Panc1 (cell line): ENCODE data around the gene TACO1. TPM values are rescaled to one million over a fixed set of nuclear protein-coding genes. Genes with fewer than 3 reads are reported as not detected.

Experiments
- ATAC-seq: fragments of 200-7000 bp; cut with Tn5 transposase; 2 replicates; pipeline ENCODE4 v1.9.1; 2020; ENCODE audit warnings: mild to moderate bottlenecking, moderate library complexity
- BruUV-seq: library from RNA; stranded (reverse); fragments of 400-500 nt; replicated peaks from 2 replicates; lab custom pipeline; 2021; lab: Mats Ljungman, UMichigan
- CTCF ChIA-PET: fragments of 300-600 bp; sonication (Branson Sonifier 250); formaldehyde crosslinking; loops from one replicate; lab custom pipeline; 2022; ENCODE audit warnings: antibody characterized with exemption; lab: Charles Lee
- POLR2A ChIA-PET: fragments of 300-600 bp; sonication (Branson Sonifier 250); formaldehyde crosslinking; loops from one replicate; lab custom pipeline; 2022; ENCODE audit warnings: antibody characterized with exemption; lab: Charles Lee
- DNase-seq: peaks from one replicate; pipeline ENCODE4 v3.0.0-alpha.2; 2010; ENCODE audit warnings: low read depth, low spot score
- H3K27ac ChIP-seq: 2 replicates; pipeline ENCODE4 v1.5.1; 2011; ENCODE audit warnings: mild to moderate bottlenecking, low read length, inconsistent platforms
- H3K27me3 ChIP-seq: fragments of 200-500 bp; sonication (Bioruptor generic); 2 replicates; pipeline ENCODE4 v1.6.0; 2014; ENCODE audit warnings: low read length, inconsistent platforms; ENCODE audit not compliant: control insufficient read depth, insufficient read depth
- H3K36me3 ChIP-seq: fragments of 200-500 bp; sonication (Bioruptor generic); 2 replicates; pipeline ENCODE4 v1.5.1; 2014; ENCODE audit warnings: inconsistent platforms, mild to moderate bottlenecking, low read length, moderate library complexity; ENCODE audit not compliant: control insufficient read depth, insufficient read depth
- H3K4me1 ChIP-seq: 2 replicates; pipeline ENCODE4 v1.5.1; 2011; ENCODE audit warnings: inconsistent platforms, mild to moderate bottlenecking, low read length, moderate library complexity; ENCODE audit not compliant: control insufficient read depth, insufficient read depth
- H3K4me3 ChIP-seq, 2 experiments: 2 replicates each; pipeline ENCODE4 v1.5.1; 2011 to 2012; ENCODE audit warnings: low read depth in 2 of 2, low read length in 2 of 2, mild to moderate bottlenecking in 2 of 2, inconsistent platforms in 1 of 2, moderate library complexity in 1 of 2
- H3K9me3 ChIP-seq: fragments of 200-500 bp; sonication (Bioruptor generic); 2 replicates; pipeline ENCODE4 v1.5.1; 2014; ENCODE audit warnings: low read depth, mild to moderate bottlenecking, inconsistent platforms, low read length, moderate library complexity; ENCODE audit not compliant: control insufficient read depth, insufficient read depth
- POLR2AphosphoS5 ChIP-seq: IDR thresholded peaks from 2 replicates; pipeline ENCODE4 v1.6.1; 2012; ENCODE audit warnings: mild to moderate bottlenecking, low read depth, low read length, moderate library complexity
- SIN3A ChIP-seq: IDR thresholded peaks from 2 replicates; pipeline ENCODE4 v1.6.1; 2012; ENCODE audit warnings: low read depth, mild to moderate bottlenecking, low read length, moderate library complexity, borderline replicate concordance; ENCODE audit not compliant: insufficient read depth
- TCF7L2 ChIP-seq: IDR thresholded peaks from 2 replicates; pipeline ENCODE4 v1.6.1; 2011; ENCODE audit warnings: mild to moderate bottlenecking, low read depth, low read length, inconsistent platforms
- in situ Hi-C: cut with HindIII; loops from 2 replicates; pipeline ENCODE4 v1.10.0; 2016; ENCODE audit warnings: low sequenced_read_pairs, low pct_unique_long_range_greater_than_20kb
- intact Hi-C: fragments of 100-400 bp; cut with micrococcal nuclease; formaldehyde crosslinking; loops from one replicate; pipeline ENCODE4 v1.10.0; 2022; ENCODE audit not compliant: unreplicated experiment
- total RNA-seq: library from RNA; stranded (reverse); gene quantifications from one replicate; pipeline ENCODE4 v1.2.1, GENCODE V29; 2021; ENCODE audit not compliant: unreplicated experiment
- TF ChIP-seq, protein P1 (sequence below): fragments of 450-650 bp; IDR thresholded peaks from 2 replicates; pipeline ENCODE4 v1.5.1; 2017; ENCODE audit warnings: mild to moderate bottlenecking
- TF ChIP-seq, protein P2 (sequence below), 2 experiments: IDR thresholded peaks; 2 replicates each; pipeline ENCODE4 v1.6.1; 2011 to 2012; ENCODE audit warnings: low read depth in 2 of 2, control low read depth in 1 of 2, low read length in 1 of 2, mild to moderate bottlenecking in 1 of 2, moderate library complexity in 1 of 2; ENCODE audit not compliant: insufficient read depth in 1 of 2

The TACO1 gene
- total RNA-seq, 1 experiment from 2014 or later: 17.9 TPM

DNA sequence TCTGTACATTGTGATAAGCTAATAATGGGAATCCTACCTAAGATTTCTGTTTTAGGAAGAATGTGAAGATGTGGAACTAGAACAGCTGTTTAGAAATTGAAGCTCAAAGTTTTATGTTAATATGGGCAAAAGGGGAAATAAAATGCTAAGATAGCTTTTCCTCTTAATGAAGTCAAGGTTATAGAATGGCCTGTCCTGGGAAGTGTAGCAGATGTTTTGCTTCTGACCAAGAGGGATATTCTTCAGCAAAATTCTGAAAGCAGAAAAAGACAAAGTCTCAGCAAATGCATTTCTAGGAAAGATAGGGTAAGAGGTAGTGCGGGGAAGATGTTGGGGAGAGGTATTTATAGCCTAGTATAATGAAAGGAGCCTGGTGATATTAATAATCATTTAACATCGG is 34.6 kb downstream of the TACO1 start:
- ChIA-PET CTCF (no interaction called here), POLR2A (no interaction called here)
- BruUV-seq: no TSS peak
- no peak overlapping the region for H3K4me3 ChIP-seq
- intact Hi-C loops (no loop called here), in situ Hi-C loops (no loop called here)
- DNase-seq: no peak
- ATAC-seq: no peak
- H3K4me1 ChIP-seq: no peaks in the 10 kb centered on the region
- H3K27me3 ChIP-seq: no peaks in the 10 kb centered on the region
- TF ChIP-seq SIN3A (no peak), TCF7L2 (no peak), POLR2AphosphoS5 (no peak)
- TF ChIP-seq, protein P1, sequence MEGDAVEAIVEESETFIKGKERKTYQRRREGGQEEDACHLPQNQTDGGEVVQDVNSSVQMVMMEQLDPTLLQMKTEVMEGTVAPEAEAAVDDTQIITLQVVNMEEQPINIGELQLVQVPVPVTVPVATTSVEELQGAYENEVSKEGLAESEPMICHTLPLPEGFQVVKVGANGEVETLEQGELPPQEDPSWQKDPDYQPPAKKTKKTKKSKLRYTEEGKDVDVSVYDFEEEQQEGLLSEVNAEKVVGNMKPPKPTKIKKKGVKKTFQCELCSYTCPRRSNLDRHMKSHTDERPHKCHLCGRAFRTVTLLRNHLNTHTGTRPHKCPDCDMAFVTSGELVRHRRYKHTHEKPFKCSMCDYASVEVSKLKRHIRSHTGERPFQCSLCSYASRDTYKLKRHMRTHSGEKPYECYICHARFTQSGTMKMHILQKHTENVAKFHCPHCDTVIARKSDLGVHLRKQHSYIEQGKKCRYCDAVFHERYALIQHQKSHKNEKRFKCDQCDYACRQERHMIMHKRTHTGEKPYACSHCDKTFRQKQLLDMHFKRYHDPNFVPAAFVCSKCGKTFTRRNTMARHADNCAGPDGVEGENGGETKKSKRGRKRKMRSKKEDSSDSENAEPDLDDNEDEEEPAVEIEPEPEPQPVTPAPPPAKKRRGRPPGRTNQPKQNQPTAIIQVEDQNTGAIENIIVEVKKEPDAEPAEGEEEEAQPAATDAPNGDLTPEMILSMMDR: no peak
- TF ChIP-seq, protein P2, sequence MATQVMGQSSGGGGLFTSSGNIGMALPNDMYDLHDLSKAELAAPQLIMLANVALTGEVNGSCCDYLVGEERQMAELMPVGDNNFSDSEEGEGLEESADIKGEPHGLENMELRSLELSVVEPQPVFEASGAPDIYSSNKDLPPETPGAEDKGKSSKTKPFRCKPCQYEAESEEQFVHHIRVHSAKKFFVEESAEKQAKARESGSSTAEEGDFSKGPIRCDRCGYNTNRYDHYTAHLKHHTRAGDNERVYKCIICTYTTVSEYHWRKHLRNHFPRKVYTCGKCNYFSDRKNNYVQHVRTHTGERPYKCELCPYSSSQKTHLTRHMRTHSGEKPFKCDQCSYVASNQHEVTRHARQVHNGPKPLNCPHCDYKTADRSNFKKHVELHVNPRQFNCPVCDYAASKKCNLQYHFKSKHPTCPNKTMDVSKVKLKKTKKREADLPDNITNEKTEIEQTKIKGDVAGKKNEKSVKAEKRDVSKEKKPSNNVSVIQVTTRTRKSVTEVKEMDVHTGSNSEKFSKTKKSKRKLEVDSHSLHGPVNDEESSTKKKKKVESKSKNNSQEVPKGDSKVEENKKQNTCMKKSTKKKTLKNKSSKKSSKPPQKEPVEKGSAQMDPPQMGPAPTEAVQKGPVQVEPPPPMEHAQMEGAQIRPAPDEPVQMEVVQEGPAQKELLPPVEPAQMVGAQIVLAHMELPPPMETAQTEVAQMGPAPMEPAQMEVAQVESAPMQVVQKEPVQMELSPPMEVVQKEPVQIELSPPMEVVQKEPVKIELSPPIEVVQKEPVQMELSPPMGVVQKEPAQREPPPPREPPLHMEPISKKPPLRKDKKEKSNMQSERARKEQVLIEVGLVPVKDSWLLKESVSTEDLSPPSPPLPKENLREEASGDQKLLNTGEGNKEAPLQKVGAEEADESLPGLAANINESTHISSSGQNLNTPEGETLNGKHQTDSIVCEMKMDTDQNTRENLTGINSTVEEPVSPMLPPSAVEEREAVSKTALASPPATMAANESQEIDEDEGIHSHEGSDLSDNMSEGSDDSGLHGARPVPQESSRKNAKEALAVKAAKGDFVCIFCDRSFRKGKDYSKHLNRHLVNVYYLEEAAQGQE (IDR thresholded peaks at IDR 0.05; ENCODE audit: insufficient read depth in 1 of 2, low read depth in 2 of 2, low read length in 1 of 2): no peak
- no peak overlapping the region for H3K27ac ChIP-seq
- no peaks in the 10 kb centered on the region for H3K9me3 ChIP-seq
- no peaks in the 10 kb centered on the region; the same call in 1 of the 2 replicates for H3K36me3 ChIP-seq

DNA sequence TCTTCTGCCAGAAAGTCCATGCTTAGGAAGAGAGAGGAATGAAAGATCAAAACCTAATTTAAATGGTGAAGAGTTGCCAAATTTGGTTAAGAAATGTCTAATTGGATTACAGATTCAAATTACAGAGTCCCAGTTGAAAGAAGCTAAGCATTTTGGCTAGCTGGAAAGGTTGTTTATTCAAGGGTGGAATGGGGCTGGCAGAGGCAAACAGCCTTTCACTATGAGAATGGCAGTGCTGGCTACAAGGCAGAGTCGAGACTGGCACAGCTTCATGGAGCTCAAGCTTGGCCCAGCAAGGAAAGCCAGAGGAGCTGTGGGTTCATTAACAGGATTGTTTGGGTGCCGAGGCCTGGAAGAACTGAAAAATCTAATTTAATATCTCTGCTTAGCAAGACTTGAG is 35.1 kb downstream of the TACO1 start:
- CTCF ChIA-PET: no interaction called here
- TSS peak; percentile 44 for BruUV-seq

More for the DNA sequence above, 35.1 kb downstream of the TACO1 start:
- no peak for ATAC-seq
- no peak overlapping the region for H3K4me3 ChIP-seq
- H3K4me1 ChIP-seq: no peaks in the 10 kb centered on the region
- no peaks in the 10 kb centered on the region; the same call in 1 of the 2 replicates for H3K36me3 ChIP-seq
- POLR2A ChIA-PET: no interaction called here
- TF ChIP-seq, protein P2 (IDR thresholded peaks at IDR 0.05; ENCODE audit: insufficient read depth in 1 of 2, low read depth in 2 of 2, low read length in 1 of 2): no peak
- TF ChIP-seq POLR2AphosphoS5: no peak
- no peak for TF ChIP-seq TCF7L2
- TF ChIP-seq SIN3A: no peak
- TF ChIP-seq, protein P1: no peak
- in situ Hi-C loops (no loop called here), intact Hi-C loops (no loop called here)
- no peaks in the 10 kb centered on the region for H3K27me3 ChIP-seq
- no peak overlapping the region for H3K27ac ChIP-seq
- no peaks in the 10 kb centered on the region for H3K9me3 ChIP-seq
- DNase-seq: no peak
